RWPE2 (cell line): ENCODE data around the gene CTDP1.
A peak's percentile ranks its signal among the peaks of the same experiment; 100 is the strongest.

Source experiments
- ATAC-seq: fragments of 200-7000 bp; cut with Tn5 transposase; 3 replicates; pipeline ENCODE4 v1.9.1; 2021; ENCODE audit warnings: low read depth
- DNase-seq: peaks from one replicate; pipeline ENCODE4 v3.0.0-alpha.2; 2020; ENCODE audit warnings: low spot score
- H3K27ac ChIP-seq: fragments of 450-650 bp; 2 replicates; pipeline ENCODE4 v1.5.1; 2017; ENCODE audit warnings: mild to moderate bottlenecking; ENCODE audit not compliant: poor library complexity, severe bottlenecking
- H3K27me3 ChIP-seq: fragments of 250-450 bp; sonication (Bioruptor Pico); 2 replicates; pipeline ENCODE4 v1.5.1; 2021; ENCODE audit warnings: mild to moderate bottlenecking, moderate library complexity; ENCODE audit not compliant: insufficient read depth, poor library complexity, severe bottlenecking
- H3K36me3 ChIP-seq: fragments of 250-450 bp; sonication (Bioruptor Pico); 2 replicates; pipeline ENCODE4 v1.5.1; 2020; ENCODE audit warnings: low read depth, mild to moderate bottlenecking, moderate library complexity
- H3K4me1 ChIP-seq: fragments of 250-450 bp; sonication (Bioruptor Pico); 2 replicates; pipeline ENCODE4 v1.5.1; 2021; ENCODE audit warnings: mild to moderate bottlenecking, moderate library complexity; ENCODE audit not compliant: insufficient read depth, poor library complexity, severe bottlenecking
- H3K4me3 ChIP-seq: fragments of 250-450 bp; sonication (Bioruptor Pico); 2 replicates; pipeline ENCODE4 v1.5.1; 2021; ENCODE audit warnings: mild to moderate bottlenecking, moderate library complexity; ENCODE audit not compliant: severe bottlenecking
- H3K9me3 ChIP-seq: fragments of 250-450 bp; sonication (Bioruptor Pico); 2 replicates; pipeline ENCODE4 v1.5.1; 2021; ENCODE audit warnings: mild to moderate bottlenecking, moderate library complexity; ENCODE audit not compliant: severe bottlenecking
- CTCF ChIP-seq: fragments of 450-650 bp; IDR thresholded peaks from one replicate; pipeline ENCODE4 v1.5.1; 2017; ENCODE audit warnings: mild to moderate bottlenecking, moderate library complexity; ENCODE audit not compliant: poor library complexity, severe bottlenecking

The CTDP1 gene

DNA sequence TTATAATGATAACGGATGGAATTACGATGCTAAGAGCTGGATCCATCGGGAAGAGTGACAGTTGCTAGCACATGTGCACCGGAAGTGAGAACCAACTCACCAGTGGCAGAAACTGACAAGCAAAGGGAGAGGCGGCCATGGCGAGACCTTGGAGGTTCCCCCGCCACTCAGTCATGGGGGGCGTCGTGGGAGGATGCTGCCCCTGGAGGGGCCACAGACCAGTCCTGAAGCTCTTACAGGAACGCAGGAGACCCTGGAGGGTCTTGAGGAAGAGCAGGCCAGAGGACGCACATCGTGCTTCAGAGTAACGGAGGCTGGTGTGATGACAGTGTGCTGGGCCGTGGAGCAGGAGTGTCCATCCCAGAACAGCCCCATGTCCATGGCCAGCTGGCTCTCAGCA is 65.0 kb downstream of the CTDP1 start:
- H3K27me3 ChIP-seq: no peaks in the 10 kb centered on the region
- no peak for TF ChIP-seq CTCF
- H3K4me3 ChIP-seq: no peak overlapping the region
- peak; percentile 27 for DNase-seq
- H3K27ac ChIP-seq: no peak overlapping the region
- H3K4me1 ChIP-seq: no peaks in the 10 kb centered on the region
- no peaks in the 10 kb centered on the region for H3K9me3 ChIP-seq
- H3K36me3 ChIP-seq: no peaks in the 10 kb centered on the region
- ATAC-seq: no peak

DNA sequence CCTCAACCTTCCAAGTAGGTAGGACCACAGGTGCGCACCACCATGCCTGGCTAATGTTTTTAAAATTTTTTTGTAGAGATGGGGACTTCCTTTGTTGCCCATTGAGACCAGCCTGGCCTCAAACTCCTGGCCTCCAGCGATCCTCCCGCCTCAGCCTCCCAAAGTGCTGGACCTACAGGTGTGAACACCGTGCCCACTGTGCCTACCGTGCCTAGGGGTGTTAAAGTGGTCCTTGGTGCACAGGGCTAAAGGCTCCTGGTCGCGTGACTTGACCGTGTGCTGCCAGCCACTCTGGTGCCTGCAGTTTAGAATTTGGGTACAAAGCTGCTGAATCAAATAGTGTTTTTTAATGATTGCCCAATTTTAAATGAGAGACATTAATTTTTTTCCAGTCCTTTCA is 67.1 kb downstream of the CTDP1 start:
- DNase-seq (peak; percentile 47), ATAC-seq (no peak)
- Histone ChIP-seq H3K27ac (no peak overlapping the region), H3K4me1 (no peaks in the 10 kb centered on the region), H3K27me3 (no peaks in the 10 kb centered on the region), H3K4me3 (no peak overlapping the region), H3K9me3 (no peaks in the 10 kb centered on the region), H3K36me3 (no peaks in the 10 kb centered on the region)
- no peak for TF ChIP-seq CTCF

DNA sequence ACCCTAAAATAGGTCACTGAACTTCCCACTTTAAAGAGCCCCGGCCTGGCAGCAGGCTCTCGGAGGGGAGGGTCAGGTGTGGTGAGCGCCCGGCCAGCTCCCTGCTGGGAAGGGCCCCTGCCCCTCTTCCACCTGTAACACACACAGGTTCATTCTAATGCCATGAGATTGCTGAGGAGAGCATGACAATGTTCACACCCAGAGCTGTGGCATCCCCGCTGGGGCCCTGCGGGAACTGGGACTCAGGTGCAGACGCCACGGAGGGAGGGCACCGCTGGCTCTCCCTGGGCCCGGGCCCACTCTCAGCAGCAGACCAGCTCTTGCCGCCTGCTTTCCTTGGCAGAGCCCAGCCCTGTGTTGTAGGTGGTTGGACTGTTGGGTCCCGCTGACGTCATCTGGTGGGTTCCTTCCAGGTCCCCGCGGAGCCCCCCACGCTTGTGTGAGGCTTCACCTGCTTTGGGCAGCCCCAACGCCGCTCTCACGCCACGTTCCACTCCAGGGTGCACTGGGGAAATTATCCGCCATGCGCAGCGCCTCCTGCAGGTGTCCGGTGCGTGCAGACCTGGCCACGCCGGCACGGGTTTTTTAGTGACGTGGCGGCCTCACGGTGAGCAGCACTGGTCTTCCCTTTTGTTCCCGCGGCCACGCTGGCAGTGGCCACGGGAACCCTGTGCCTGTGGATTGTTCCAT is 67.7 kb downstream of the CTDP1 start:
- Histone ChIP-seq H3K27me3 (no peaks in the 10 kb centered on the region), H3K4me1 (no peaks in the 10 kb centered on the region), H3K27ac (no peak overlapping the region), H3K9me3 (no peaks in the 10 kb centered on the region), H3K36me3 (no peaks in the 10 kb centered on the region), H3K4me3 (no peak overlapping the region)
- DNase-seq (peak; percentile 52), ATAC-seq (no peak)
- TF ChIP-seq CTCF: no peak

GRCh38 chr18:79748321-79749180 is 68.9 kb downstream of the CTDP1 start:
- H3K27ac ChIP-seq: no peak overlapping the region
- H3K4me3 ChIP-seq: no peak overlapping the region
- H3K9me3 ChIP-seq: no peaks in the 10 kb centered on the region
- no peak for TF ChIP-seq CTCF
- no peaks in the 10 kb centered on the region for H3K27me3 ChIP-seq
- peak; percentile 24 for DNase-seq
- ATAC-seq: no peak
- H3K36me3 ChIP-seq: peaks cover 3% of the 10 kb centered on the region
- no peaks in the 10 kb centered on the region for H3K4me1 ChIP-seq
